ENCODE measurements around the gene USP53. TPM values are rescaled to one million over a fixed set of nuclear protein-coding genes. Genes with fewer than 3 reads are reported as not detected.

USP53 gene
- total and polyA plus RNA-seq, 2 experiments from 2014 or later = 28.4 to 39.9 TPM

- Histone ChIP-seq H3K27ac (peak overlapping the region; percentile 75), H3K27me3 (no peaks in the 10 kb centered on the region), H3K4me2 (no peak overlapping the region), H3K4me3 (no peak overlapping the region), H3K9me2 (replicated peaks; ENCODE audit: insufficient read depth) (no peaks in the 10 kb centered on the region), H2AFZ (no peak overlapping the region), H3K79me2 (peaks cover 11% of the 10 kb centered on the region), H3K4me1 (ENCODE audit: insufficient read depth) (peaks cover 4% of the 10 kb centered on the region), H3K36me3 (replicated peaks; ENCODE audit: insufficient read depth, low read depth) (no peaks in the 10 kb centered on the region), H3K9me3 (ENCODE audit: low read depth) (no peaks in the 10 kb centered on the region), H4K20me1 (ENCODE audit: insufficient read depth, poor library complexity, severe bottlenecking) (no peaks in the 10 kb centered on the region)
- no peak for TF ChIP-seq EZH2phosphoT487 (IDR thresholded peaks at IDR 0.05; ENCODE audit: low read depth, severe bottlenecking, unreplicated experiment)
- peak; percentile 55 for DNase-seq (ENCODE audit: low spot score)
Observed at GRCh38 chr4:119209077-119209476, 3.4 kb upstream of the USP53 start.

- Histone ChIP-seq H3K4me1 (ENCODE audit: insufficient read depth) (peaks cover 4% of the 10 kb centered on the region), H3K4me2 (no peak overlapping the region), H4K20me1 (ENCODE audit: insufficient read depth, poor library complexity, severe bottlenecking) (no peaks in the 10 kb centered on the region), H3K36me3 (replicated peaks; ENCODE audit: insufficient read depth, low read depth) (no peaks in the 10 kb centered on the region), H3K27me3 (no peaks in the 10 kb centered on the region), H3K4me3 (no peak overlapping the region), H3K27ac (peak overlapping the region; percentile 75), H2AFZ (no peak overlapping the region), H3K9me3 (ENCODE audit: low read depth) (no peaks in the 10 kb centered on the region), H3K9me2 (replicated peaks; ENCODE audit: insufficient read depth) (no peaks in the 10 kb centered on the region), H3K79me2 (peaks cover 16% of the 10 kb centered on the region)
- DNase-seq (ENCODE audit: low spot score) = no peak
- TF ChIP-seq CTCF (IDR thresholded peaks at IDR 0.05; ENCODE audit: poor library complexity) = no peak
- TF ChIP-seq EZH2 (IDR thresholded peaks at IDR 0.05; ENCODE audit: borderline replicate concordance) = no peak
- TF ChIP-seq EZH2phosphoT487 (IDR thresholded peaks at IDR 0.05; ENCODE audit: low read depth, severe bottlenecking, unreplicated experiment) = no peak
- WGBS (ENCODE audit: low lambda C conversion rate, missing lambda C conversion rate) = 91% methylated on average over 1 of the region's 1 CpG
Observed at GRCh38 chr4:119209586-119209985, 2.9 kb upstream of the USP53 start.

GRCh38 chr4:119210775-119211174, 1.7 kb upstream of the USP53 start:
- no peaks in the 10 kb centered on the region for H3K9me2 ChIP-seq (replicated peaks; ENCODE audit: insufficient read depth)
- no peaks in the 10 kb centered on the region for H4K20me1 ChIP-seq (ENCODE audit: insufficient read depth, poor library complexity, severe bottlenecking)
- peaks cover 4% of the 10 kb centered on the region for H3K4me1 ChIP-seq (ENCODE audit: insufficient read depth)
- WGBS (ENCODE audit: low lambda C conversion rate, missing lambda C conversion rate) = 89% methylated on average over 4 of the region's 4 CpGs
- TF ChIP-seq EZH2phosphoT487 (IDR thresholded peaks at IDR 0.05; ENCODE audit: low read depth, severe bottlenecking, unreplicated experiment) (no peak), CTCF (IDR thresholded peaks at IDR 0.05; ENCODE audit: poor library complexity) (no peak), EZH2 (IDR thresholded peaks at IDR 0.05; ENCODE audit: borderline replicate concordance) (no peak)
- no peak overlapping the region for H3K4me3 ChIP-seq
- no peaks in the 10 kb centered on the region for H3K27me3 ChIP-seq
- peaks cover 28% of the 10 kb centered on the region for H3K79me2 ChIP-seq
- no peak overlapping the region for H2AFZ ChIP-seq
- no peak for DNase-seq (ENCODE audit: low spot score)
- H3K4me2 ChIP-seq = peak overlapping the region; percentile 76
- no peaks in the 10 kb centered on the region for H3K9me3 ChIP-seq (ENCODE audit: low read depth)
- H3K27ac ChIP-seq = peak overlapping the region; percentile 95
- no peaks in the 10 kb centered on the region for H3K36me3 ChIP-seq (replicated peaks; ENCODE audit: insufficient read depth, low read depth)

- Histone ChIP-seq H3K36me3 (replicated peaks; ENCODE audit: insufficient read depth, low read depth) (no peaks in the 10 kb centered on the region), H3K4me2 (peak overlapping the region; percentile 76), H3K4me1 (ENCODE audit: insufficient read depth) (peaks cover 4% of the 10 kb centered on the region), H3K9me2 (replicated peaks; ENCODE audit: insufficient read depth) (no peaks in the 10 kb centered on the region), H3K9me3 (ENCODE audit: low read depth) (no peaks in the 10 kb centered on the region), H4K20me1 (ENCODE audit: insufficient read depth, poor library complexity, severe bottlenecking) (no peaks in the 10 kb centered on the region), H3K27ac (peak overlapping the region; percentile 95), H2AFZ (peak overlapping the region; percentile 88), H3K4me3 (peak overlapping the region; percentile 59), H3K79me2 (peaks cover 39% of the 10 kb centered on the region), H3K27me3 (no peaks in the 10 kb centered on the region)
- no peak for DNase-seq (ENCODE audit: low spot score)
- WGBS (ENCODE audit: low lambda C conversion rate, missing lambda C conversion rate) = 2% methylated on average over 12 of the region's 12 CpGs
- TF ChIP-seq EZH2 (IDR thresholded peaks at IDR 0.05; ENCODE audit: borderline replicate concordance) = no peak
- no peak for TF ChIP-seq EZH2phosphoT487 (IDR thresholded peaks at IDR 0.05; ENCODE audit: low read depth, severe bottlenecking, unreplicated experiment)
- TF ChIP-seq CTCF (IDR thresholded peaks at IDR 0.05; ENCODE audit: poor library complexity) = no peak
Observed at GRCh38 chr4:119211867-119212233, 663 bp upstream of the USP53 start.

Data from hepatocyte (in vitro differentiated cells).